Transverse colon (tissue), 4 donors: ENCODE measurements around the gene SULF2. TPM values are rescaled to one million over a fixed set of nuclear protein-coding genes. Genes with fewer than 3 reads are reported as not detected.

Experiments
- DNase-seq: peaks from one replicate; pipeline ENCODE4 v3.0.0-alpha.2; 2019
- H3K27ac ChIP-seq, 4 donors: fragments of 200-600 bp; sonication (generic); 2 replicates each; pipeline ENCODE4 v1.5.1; 2016 to 2018; ENCODE audit warnings: inconsistent platforms in 4 of 4
- H3K27me3 ChIP-seq: fragments of 200-600 bp; sonication (generic); 2 replicates; pipeline ENCODE4 v1.5.1; 2017; ENCODE audit warnings: inconsistent platforms
- H3K36me3 ChIP-seq, 4 donors: fragments of 200-600 bp; sonication (generic); 2 replicates each; pipeline ENCODE4 v1.5.1; 2017 to 2019; ENCODE audit warnings: inconsistent platforms in 4 of 4
- H3K4me1 ChIP-seq, 4 donors: fragments of 200-600 bp; sonication (generic); 2 replicates each; pipeline ENCODE4 v1.5.1; 2017 to 2020; ENCODE audit warnings: inconsistent platforms in 4 of 4
- H3K4me3 ChIP-seq, 4 donors: fragments of 200-600 bp; sonication (generic); 1 replicate in 1 of 4; 2 replicates in 3 of 4; pipeline versions ENCODE4 v1.5.1 to v1.6.1; 2017 to 2019; ENCODE audit warnings: inconsistent platforms in 4 of 4
- H3K9me3 ChIP-seq, 2 donors: fragments of 200-600 bp; sonication (generic); 2 replicates each; pipeline ENCODE4 v1.5.1; 2017 to 2019; ENCODE audit warnings: inconsistent platforms in 2 of 2
- CTCF ChIP-seq, 5 experiments: fragments of 200-600 bp in 3 of 5; fragments of 450-650 bp in 2 of 5; sonication (generic) in 3 of 5; IDR thresholded peaks; 1 replicate in 2 of 5; 2 replicates in 3 of 5; pipeline ENCODE4 v1.5.1; 2016 to 2017; ENCODE audit warnings: antibody characterized with exemption in 5 of 5, inconsistent platforms in 3 of 5, mild to moderate bottlenecking in 2 of 5, moderate library complexity in 1 of 5
- EP300 ChIP-seq: sonication (generic); formaldehyde crosslinking; IDR thresholded peaks from one replicate; pipeline ENCODE4 v1.6.1; 2017; ENCODE audit warnings: antibody characterized with exemption, low read depth
- POLR2A ChIP-seq: fragments of 450-650 bp; IDR thresholded peaks from one replicate; pipeline ENCODE4 v1.6.1; 2016; ENCODE audit warnings: antibody characterized with exemption, mild to moderate bottlenecking, moderate library complexity
- POLR2AphosphoS5 ChIP-seq, 3 donors: sonication (generic); formaldehyde crosslinking; IDR thresholded peaks; one replicate each; pipeline ENCODE4 v1.6.1; 2016; ENCODE audit warnings: antibody characterized with exemption in 3 of 3
- WGBS, 2 donors: methylation state at CpG; one replicate each; pipeline ENCODE4 v1.1.5; 2018; ENCODE audit warnings: low coverage in 1 of 2; 5-methylcytosine and 5-hydroxymethylcytosine counted together
- in situ Hi-C, 4 donors: fragments of 200-750 bp; cut with MboI; loops; one replicate each; pipeline versions ENCODE4 v1.15.0 to v1.15.1; 2017; ENCODE audit warnings: low sequenced_read_pairs in 3 of 4, low pct_ligation_motif_present in 1 of 4, low pct_unique_long_range_greater_than_20kb in 1 of 4
- intact Hi-C: fragments of 100-400 bp; cut with DNase I; formaldehyde crosslinking; loops from one replicate; pipeline ENCODE4 v1.15.1; 2023; ENCODE audit warnings: low total_unique reads
- total RNA-seq, 4 donors: library from RNA; depleted of rRNA; stranded (reverse); fragments of >200 nt; gene quantifications; one replicate each; pipeline ENCODE4 v1.1.0, GENCODE V29; 2016

Gene SULF2
- total RNA-seq, 4 donors from 2014 or later = 103 to 257 (median 191) TPM

GRCh38 chr20:47821481-47822100 is 36.3 kb upstream of the SULF2 start:
- no peak overlapping the region for H3K4me3 ChIP-seq
- no peaks in the 10 kb centered on the region for H3K36me3 ChIP-seq
- in situ Hi-C loops (loop anchor here in 1 of 4 donors (10.0 kb wide), 1 partner anchor 73 kb away; no protein-coding TSS in a partner anchor), intact Hi-C loops (no loop called here)
- no peak overlapping the region for H3K27ac ChIP-seq
- no peak for DNase-seq
- no peaks in the 10 kb centered on the region for H3K9me3 ChIP-seq
- no peaks in the 10 kb centered on the region for H3K4me1 ChIP-seq
- H3K27me3 ChIP-seq = peaks cover 30% of the 10 kb centered on the region
- 40 to 64% methylated on average over 4 to 13 of the region's 13 CpGs for WGBS, 2 donors
- TF ChIP-seq CTCF (IDR thresholded peaks at IDR 0.05) (no peak), POLR2AphosphoS5 (IDR thresholded peaks at IDR 0.05) (no peak), POLR2A (no peak), EP300 (no peak)

- in situ Hi-C loops (no loop called here), intact Hi-C loops (no loop called here)
- Histone ChIP-seq H3K27me3 (peaks cover 39% of the 10 kb centered on the region), H3K4me3 (no peak overlapping the region), H3K9me3 (no peaks in the 10 kb centered on the region), H3K36me3 (no peaks in the 10 kb centered on the region), H3K27ac (no peak overlapping the region), H3K4me1 (no peaks in the 10 kb centered on the region)
- DNase-seq = no peak
- 40 to 82% methylated on average over 1 to 14 of the region's 14 CpGs for WGBS, 2 donors
- TF ChIP-seq EP300 = no peak
- no peak for TF ChIP-seq POLR2A
- no peak for TF ChIP-seq CTCF (IDR thresholded peaks at IDR 0.05)
- no peak for TF ChIP-seq POLR2AphosphoS5 (IDR thresholded peaks at IDR 0.05)
These were observed 33.8 kb upstream of the SULF2 start for GRCh38 chr20:47818996-47819609.

- TF ChIP-seq POLR2A (no peak), POLR2AphosphoS5 (IDR thresholded peaks at IDR 0.05) (no peak), EP300 (no peak), CTCF (IDR thresholded peaks at IDR 0.05) (no peak)
- Histone ChIP-seq H3K4me1 (no peaks in the 10 kb centered on the region), H3K27me3 (peaks cover 39% of the 10 kb centered on the region), H3K27ac (no peak overlapping the region), H3K36me3 (no peaks in the 10 kb centered on the region), H3K9me3 (no peaks in the 10 kb centered on the region), H3K4me3 (no peak overlapping the region)
- in situ Hi-C loops (no loop called here), intact Hi-C loops (no loop called here)
- 75 to 90% methylated on average over 2 to 7 of the region's 7 CpGs for WGBS, 2 donors
- no peak for DNase-seq
These were observed 33.2 kb upstream of the SULF2 start for GRCh38 chr20:47818466-47818865.

- in situ Hi-C loops (no loop called here), intact Hi-C loops (no loop called here)
- Histone ChIP-seq H3K36me3 (no peaks in the 10 kb centered on the region), H3K27me3 (peaks cover 39% of the 10 kb centered on the region), H3K9me3 (no peaks in the 10 kb centered on the region), H3K4me1 (no peaks in the 10 kb centered on the region), H3K27ac (no peak overlapping the region), H3K4me3 (no peak overlapping the region)
- TF ChIP-seq CTCF (IDR thresholded peaks at IDR 0.05) (no peak), POLR2AphosphoS5 (IDR thresholded peaks at IDR 0.05) (no peak), EP300 (no peak), POLR2A (no peak)
- 48 to 67% methylated on average over 1 to 3 of the region's 3 CpGs for WGBS, 2 donors
- DNase-seq = no peak
These were observed 32.7 kb upstream of the SULF2 start for GRCh38 chr20:47818016-47818415.
